RWPE1 (cell line): ENCODE measurements around the gene MICAL3.
"Not testable (repeated sequence)": the region's sequence is repeated elsewhere in the genome, so short reads cannot be mapped to it uniquely, and the experiment has no call there.

Experiments
- CTCF ChIA-PET: fragments of 350-600 bp; sonication (Branson Sonifier 250); formaldehyde crosslinking; extraction: SDS; loops from one replicate; lab custom pipeline; 2021; lab: Yijun Ruan, JAX
- POLR2A ChIA-PET: fragments of 400-600 bp; formaldehyde crosslinking; extraction: SDS; loops from one replicate; lab custom pipeline; 2020; ENCODE audit warnings: antibody characterized with exemption; ENCODE audit not compliant: low non-redundant PET; lab: Yijun Ruan, JAX
- DNase-seq: peaks from one replicate; pipeline ENCODE4 v3.0.0; 2012; ENCODE audit warnings: low spot score
- H3K27ac ChIP-seq: fragments of 450-650 bp; 2 replicates; pipeline ENCODE4 v1.5.1; 2017
- CTCF ChIP-seq: fragments of 450-650 bp; conservative IDR thresholded peaks from 2 replicates; pipeline ENCODE4 v1.5.1; 2017; ENCODE audit warnings: low read depth, mild to moderate bottlenecking

Gene MICAL3

GRCh38 chr22:18045794-18046193, 21.4 kb upstream of the MICAL3 start:
- ChIA-PET CTCF (no interaction called here), POLR2A (no interaction called here)
- no peak overlapping the region for H3K27ac ChIP-seq
- no peak for TF ChIP-seq CTCF
- no peak for DNase-seq

- CTCF ChIA-PET: no interaction called here
- no peak overlapping the region for H3K27ac ChIP-seq
- DNase-seq: no peak
Measured at GRCh38 chr22:18044548-18045271, 20.3 kb upstream of the MICAL3 start.

GRCh38 chr22:18042685-18043084, 18.3 kb upstream of the MICAL3 start:
- CTCF ChIA-PET: no interaction called here
- no peak for DNase-seq
- H3K27ac ChIP-seq: no peak overlapping the region
- POLR2A ChIA-PET: no interaction called here
- no peak for TF ChIP-seq CTCF

More at GRCh38 chr22:18044548-18045271, 20.3 kb upstream of the MICAL3 start:
- no peak for TF ChIP-seq CTCF
- POLR2A ChIA-PET: no interaction called here

GRCh38 chr22:18040898-18041297, 16.5 kb upstream of the MICAL3 start:
- DNase-seq, H3K27ac ChIP-seq, CTCF ChIA-PET, POLR2A ChIA-PET: not testable (repeated sequence)

- ChIA-PET POLR2A (interaction anchor here (0.5 kb wide), 1 partner anchor 36 kb away, joined by 3 read pairs; no protein-coding TSS in a partner anchor), CTCF (no interaction called here)
- H3K27ac ChIP-seq: peak overlapping the region; percentile 85
- TF ChIP-seq CTCF: no peak
- DNase-seq: peak; percentile 71
Measured at GRCh38 chr22:18035751-18036150, 11.4 kb upstream of the MICAL3 start.

GRCh38 chr22:18034076-18034475, 9.7 kb upstream of the MICAL3 start:
- DNase-seq: no peak
- peak overlapping the region; percentile 85 for H3K27ac ChIP-seq
- POLR2A ChIA-PET: no interaction called here
- CTCF ChIA-PET: interaction anchor here (0.7 to 1.5 kb wide), 2 partner anchors 42 to 291 kb away, joined by 3 to 5 read pairs; no protein-coding TSS in a partner anchor
- TF ChIP-seq CTCF: no peak
